ENCODE results near the gene RPUSD1.

RPUSD1 gene

GRCh38 chr16:832652-833336 lies 44.6 kb upstream of the RPUSD1 start:
- ATAC-seq, result no peak
- TF ChIP-seq ZC3H10 (CRISPR knock-in tag; IDR thresholded peaks at IDR 0.05) (no peak), CREB5 (CRISPR knock-in tag; IDR thresholded peaks at IDR 0.05; ENCODE audit: low read depth) (no peak), CSDC2 (CRISPR knock-in tag; IDR thresholded peaks at IDR 0.05) (no peak), BACH2 (CRISPR knock-in tag; IDR thresholded peaks at IDR 0.05; ENCODE audit: borderline replicate concordance) (no peak)

DNA sequence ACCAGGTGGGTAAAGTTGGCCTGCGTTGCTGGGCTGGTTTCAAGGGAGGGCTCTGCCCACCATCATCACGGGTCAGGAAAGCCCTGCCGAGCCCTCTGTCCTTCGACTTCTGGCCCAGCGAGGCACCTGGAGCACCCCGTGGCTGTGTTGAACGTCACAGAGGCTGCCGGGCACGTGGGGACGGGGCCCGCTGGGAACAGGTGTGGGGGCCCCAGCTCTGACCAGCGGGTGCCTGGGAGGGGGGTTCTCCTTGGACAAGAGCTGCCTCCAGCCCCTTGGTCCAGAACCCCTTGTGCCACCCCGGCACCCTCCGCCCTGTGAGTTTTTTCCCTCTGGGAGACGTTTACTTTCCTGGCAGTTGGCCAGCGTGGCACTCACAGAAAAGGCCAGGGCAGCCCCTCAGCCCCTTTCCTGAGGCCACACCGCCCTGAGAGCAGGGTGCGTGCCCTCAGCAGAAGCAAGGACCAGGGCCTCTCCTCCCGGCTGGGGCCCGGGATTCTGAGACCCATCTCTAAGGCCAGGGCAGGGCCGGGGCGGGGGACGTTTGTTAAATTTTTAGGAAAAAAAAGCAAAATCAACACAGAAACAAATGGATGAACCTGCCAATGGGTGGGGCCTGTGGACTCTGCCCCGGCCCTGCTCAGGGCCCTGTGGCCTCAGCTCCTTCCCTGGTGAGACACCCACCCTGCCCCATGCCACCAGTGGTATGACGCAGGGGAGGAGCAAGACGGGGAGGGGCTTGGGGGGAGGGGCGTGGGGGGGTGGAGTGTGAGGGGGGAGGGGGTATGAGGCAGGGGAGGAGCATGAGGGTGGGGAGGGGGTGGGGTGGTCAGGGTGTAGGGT lies 43.6 kb upstream of the RPUSD1 start:
- ATAC-seq, result no peak
- TF ChIP-seq ARNTL (CRISPR knock-in tag; IDR thresholded peaks at IDR 0.05; ENCODE audit: borderline replicate concordance, low read depth), result no peak
- no peak for TF ChIP-seq ZC3H10 (CRISPR knock-in tag; IDR thresholded peaks at IDR 0.05)
- no peak for TF ChIP-seq CSDC2 (CRISPR knock-in tag; IDR thresholded peaks at IDR 0.05)
- TF ChIP-seq CREB5 (CRISPR knock-in tag; IDR thresholded peaks at IDR 0.05; ENCODE audit: low read depth), result no peak
- TF ChIP-seq RARB (CRISPR knock-in tag; IDR thresholded peaks at IDR 0.05), result no peak
- TF ChIP-seq SNAI2 (CRISPR knock-in tag; IDR thresholded peaks at IDR 0.05), result no peak
- TF ChIP-seq, protein P1, sequence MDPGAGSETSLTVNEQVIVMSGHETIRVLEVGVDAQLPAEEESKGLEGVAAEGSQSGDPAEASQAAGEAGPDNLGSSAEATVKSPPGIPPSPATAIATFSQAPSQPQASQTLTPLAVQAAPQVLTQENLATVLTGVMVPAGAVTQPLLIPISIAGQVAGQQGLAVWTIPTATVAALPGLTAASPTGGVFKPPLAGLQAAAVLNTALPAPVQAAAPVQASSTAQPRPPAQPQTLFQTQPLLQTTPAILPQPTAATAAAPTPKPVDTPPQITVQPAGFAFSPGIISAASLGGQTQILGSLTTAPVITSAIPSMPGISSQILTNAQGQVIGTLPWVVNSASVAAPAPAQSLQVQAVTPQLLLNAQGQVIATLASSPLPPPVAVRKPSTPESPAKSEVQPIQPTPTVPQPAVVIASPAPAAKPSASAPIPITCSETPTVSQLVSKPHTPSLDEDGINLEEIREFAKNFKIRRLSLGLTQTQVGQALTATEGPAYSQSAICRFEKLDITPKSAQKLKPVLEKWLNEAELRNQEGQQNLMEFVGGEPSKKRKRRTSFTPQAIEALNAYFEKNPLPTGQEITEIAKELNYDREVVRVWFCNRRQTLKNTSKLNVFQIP (CRISPR knock-in tag; IDR thresholded peaks at IDR 0.05; ENCODE audit: borderline replicate concordance, low read depth), result no peak
- no peak for TF ChIP-seq ZFP3 (CRISPR knock-in tag; IDR thresholded peaks at IDR 0.05)
- TF ChIP-seq ESRRG (CRISPR knock-in tag; IDR thresholded peaks at IDR 0.05), result no peak

DNA sequence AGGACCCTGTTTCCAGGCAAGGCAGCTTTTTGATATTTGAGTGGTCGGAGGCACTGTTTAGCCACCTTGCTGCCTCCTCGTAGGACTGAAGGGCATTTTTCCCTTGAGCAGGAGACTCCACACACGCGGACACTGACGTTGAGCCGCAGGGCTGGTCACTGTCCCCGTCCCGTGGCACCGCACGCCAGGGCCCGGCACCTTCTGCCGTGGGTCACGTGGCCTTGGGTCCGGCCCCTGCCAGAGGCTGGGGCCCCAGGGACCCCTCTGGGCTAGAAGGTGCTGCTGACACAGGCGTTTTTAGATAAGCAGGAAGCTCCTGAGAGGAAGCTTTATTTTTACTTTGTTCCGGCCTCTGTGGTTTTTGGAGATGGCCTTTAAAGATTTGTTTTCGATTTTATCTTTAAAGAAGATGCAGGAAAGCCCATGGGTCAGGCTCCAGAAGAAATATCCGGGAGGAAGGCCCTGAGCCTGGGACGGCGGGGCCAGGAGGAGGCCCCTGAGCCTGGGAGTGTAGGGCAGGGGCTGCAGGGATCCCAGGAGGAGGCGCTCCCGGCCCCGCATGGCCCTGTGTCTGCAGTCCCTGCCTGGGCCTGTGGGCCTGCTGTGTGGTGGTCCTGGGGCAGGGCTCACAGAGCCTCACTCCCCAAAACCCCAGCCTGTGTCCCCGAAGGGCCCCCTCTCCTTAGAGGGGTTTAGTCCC lies 42.8 kb upstream of the RPUSD1 start:
- no peak for ATAC-seq
- TF ChIP-seq CSDC2 (CRISPR knock-in tag; IDR thresholded peaks at IDR 0.05) (no peak), RARB (CRISPR knock-in tag; IDR thresholded peaks at IDR 0.05) (no peak), ISL1 (CRISPR knock-in tag; IDR thresholded peaks at IDR 0.05) (no peak)

DNA sequence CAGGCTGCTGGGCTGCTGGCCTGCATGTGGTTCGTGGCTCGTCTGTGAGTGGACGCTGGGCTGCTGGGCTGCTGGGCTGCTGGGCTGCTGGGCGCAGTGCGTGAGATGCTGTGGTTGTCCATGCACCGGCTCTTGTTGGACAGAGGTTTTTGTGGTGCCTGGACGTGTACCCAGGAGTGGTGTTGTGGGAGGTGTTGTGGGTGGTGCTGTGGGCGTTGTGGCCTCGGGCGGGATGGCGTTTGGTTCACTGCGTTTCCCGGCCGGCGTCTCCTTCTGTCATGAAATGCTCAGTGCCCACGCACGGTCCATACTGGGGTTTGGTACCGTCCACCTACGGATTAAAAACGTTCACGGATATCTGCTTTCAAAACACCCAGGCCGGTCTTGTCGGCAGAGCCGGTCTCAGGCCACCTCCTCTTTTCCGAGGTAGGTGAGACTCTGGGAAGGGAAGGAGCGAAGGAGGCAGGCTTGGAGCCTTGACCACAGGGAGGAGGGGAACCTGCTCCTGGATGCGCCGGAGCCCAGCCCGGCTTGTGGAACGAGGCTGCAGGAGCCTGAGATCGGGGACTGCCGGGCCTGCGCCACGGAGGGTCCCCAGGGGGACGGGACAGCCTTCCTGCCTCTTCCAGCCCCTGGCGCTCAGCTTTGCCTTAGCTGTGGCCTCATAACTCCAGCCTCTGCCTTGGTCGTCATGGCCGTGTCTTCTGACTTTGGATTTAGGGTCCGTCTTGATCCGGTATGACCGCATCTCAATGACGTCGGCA lies 42.1 kb upstream of the RPUSD1 start:
- ATAC-seq, result no peak
- no peak for TF ChIP-seq CSDC2 (CRISPR knock-in tag; IDR thresholded peaks at IDR 0.05)
- TF ChIP-seq TSHZ2 (CRISPR knock-in tag; IDR thresholded peaks at IDR 0.05), result no peak
- TF ChIP-seq ZFP30 (CRISPR knock-in tag; IDR thresholded peaks at IDR 0.05), result no peak
- TF ChIP-seq ZNF8 (CRISPR knock-in tag; IDR thresholded peaks at IDR 0.05), result no peak
- TF ChIP-seq TCF4 (CRISPR knock-in tag; IDR thresholded peaks at IDR 0.05; ENCODE audit: borderline replicate concordance), result no peak
- TF ChIP-seq RARB (CRISPR knock-in tag; IDR thresholded peaks at IDR 0.05), result no peak
- no peak for TF ChIP-seq ZNF70 (CRISPR knock-in tag; IDR thresholded peaks at IDR 0.05)
- no peak for TF ChIP-seq SNAI2 (CRISPR knock-in tag; IDR thresholded peaks at IDR 0.05)

Data from SK-N-SH treated with all-trans-retinoic acid at 6 μM for 48 hours (cell line).